Right cardiac atrium (tissue), 5 donors: ENCODE data around the gene CNN2. TPM values are rescaled to one million over a fixed set of nuclear protein-coding genes. Genes with fewer than 3 reads are reported as not detected.

Experiments
- ATAC-seq, 2 donors: fragments of 200-7000 bp; cut with Tn5 transposase; one replicate each; pipeline versions ENCODE4 v1.8.0 to v1.9.1; 2020; ENCODE audit warnings: moderate library complexity in 2 of 2, mild to moderate bottlenecking in 1 of 2
- DNase-seq, 3 donors: peaks; one replicate each; pipeline ENCODE4 v3.0.0-alpha.2; 2020
- H3K27ac ChIP-seq: one replicate; pipeline ENCODE4 v1.5.1; 2013; ENCODE audit warnings: mild to moderate bottlenecking, low read length, control low read depth, moderate library complexity
- H3K27me3 ChIP-seq: one replicate; pipeline ENCODE4 v1.6.1; 2013; ENCODE audit not compliant: control insufficient read depth, insufficient read depth
- H3K4me1 ChIP-seq: one replicate; pipeline ENCODE4 v1.6.1; 2013; ENCODE audit warnings: low read length; ENCODE audit not compliant: control insufficient read depth, insufficient read depth
- H3K4me3 ChIP-seq: one replicate; pipeline ENCODE4 v1.5.1; 2013; ENCODE audit warnings: low read length, control low read depth
- H3K9me3 ChIP-seq: one replicate; pipeline ENCODE4 v1.6.1; 2013; ENCODE audit warnings: low read length; ENCODE audit not compliant: control insufficient read depth
- WGBS: extraction: QIAGEN DNeasy Blood & Tissue Kit; methylation state at CpG from one replicate; pipeline ENCODE4 v1.1.7; 2013; 5-methylcytosine and 5-hydroxymethylcytosine counted together
- intact Hi-C, 4 donors: fragments of 100-400 bp; cut with DNase I; formaldehyde crosslinking; loops; one replicate each; pipeline versions ENCODE4 v1.11.0 to v1.14.0; 2022 to 2023
- polyA plus RNA-seq: library from polyadenylated mRNA; stranded (reverse); fragments of 200-250 nt; gene quantifications from one replicate; pipeline ENCODE4 v1.2.3, GENCODE V29; 2013
- total RNA-seq, 4 donors: library from RNA; stranded (reverse); fragmentation: NEBNext Ultra II Directional; extraction: Animal tissue kit (Norgen Biotek cat#: 25700); gene quantifications; one replicate each; pipeline ENCODE4 v1.2.1, GENCODE V29; 2021
- donor health status: healthy with polysubstance abuse.
- donor health status: DM: no; HTN: yes; CAD: no.
- donor health status: DM: no; HTN: no; CAD: no.
- donor health status: DM: no; HTN: yes; CAD: no; lungs with severe emphysema.
- donor health status: DM: yes; HTN: yes; CAD: no.

The CNN2 gene
- total and polyA plus RNA-seq, 5 donors = 52.1 to 75.9 (median 59.9) TPM

- Histone ChIP-seq H3K9me3 (no peaks in the 10 kb centered on the region), H3K4me1 (no peaks in the 10 kb centered on the region), H3K4me3 (no peak overlapping the region), H3K27ac (no peak overlapping the region), H3K27me3 (no peaks in the 10 kb centered on the region)
- 88% methylated on average over 15 of the region's 15 CpGs for WGBS
- DNase-seq = peak in 1 of 3 donors; percentile 36
- ATAC-seq = no peak
- intact Hi-C loops = loop anchor here in 2 of 4 donors (10.0 kb wide), 2 partner anchors 214 to 224 kb away; no protein-coding TSS in a partner anchor
Observed at GRCh38 chr19:988510-988909, 37.9 kb upstream of the CNN2 start.

GRCh38 chr19:989381-990081 is 36.9 kb upstream of the CNN2 start:
- DNase-seq (peak in 2 of 3 donors; percentile 44 to 49), ATAC-seq (no peak)
- intact Hi-C loops = loop anchor here in 2 of 4 donors (10.0 kb wide), 2 partner anchors 215 to 225 kb away; no protein-coding TSS in a partner anchor
- H3K4me1 ChIP-seq = no peaks in the 10 kb centered on the region
- H3K27me3 ChIP-seq = no peaks in the 10 kb centered on the region
- H3K9me3 ChIP-seq = no peaks in the 10 kb centered on the region
- H3K4me3 ChIP-seq = no peak overlapping the region
- H3K27ac ChIP-seq = no peak overlapping the region
- 85% methylated on average over 25 of the region's 25 CpGs for WGBS

- H3K27me3 ChIP-seq = no peaks in the 10 kb centered on the region
- no peak overlapping the region for H3K27ac ChIP-seq
- no peak overlapping the region for H3K4me3 ChIP-seq
- WGBS = 83% methylated on average over 27 of the region's 27 CpGs
- ATAC-seq (no peak), DNase-seq (peak in 2 of 3 donors; percentile 47 to 61)
- intact Hi-C loops = no loop called here
- H3K9me3 ChIP-seq = no peaks in the 10 kb centered on the region
- H3K4me1 ChIP-seq = no peaks in the 10 kb centered on the region
Observed at GRCh38 chr19:990119-990571, 36.3 kb upstream of the CNN2 start.

- Histone ChIP-seq H3K27me3 (no peaks in the 10 kb centered on the region), H3K27ac (no peak overlapping the region), H3K9me3 (no peaks in the 10 kb centered on the region), H3K4me1 (no peaks in the 10 kb centered on the region), H3K4me3 (no peak overlapping the region)
- no peak for ATAC-seq
- 93% methylated on average over 23 of the region's 23 CpGs for WGBS
- intact Hi-C loops = no loop called here
- peak in 2 of 3 donors; percentile 50 to 59 for DNase-seq
Observed at GRCh38 chr19:990746-991145, 35.7 kb upstream of the CNN2 start.

DNA sequence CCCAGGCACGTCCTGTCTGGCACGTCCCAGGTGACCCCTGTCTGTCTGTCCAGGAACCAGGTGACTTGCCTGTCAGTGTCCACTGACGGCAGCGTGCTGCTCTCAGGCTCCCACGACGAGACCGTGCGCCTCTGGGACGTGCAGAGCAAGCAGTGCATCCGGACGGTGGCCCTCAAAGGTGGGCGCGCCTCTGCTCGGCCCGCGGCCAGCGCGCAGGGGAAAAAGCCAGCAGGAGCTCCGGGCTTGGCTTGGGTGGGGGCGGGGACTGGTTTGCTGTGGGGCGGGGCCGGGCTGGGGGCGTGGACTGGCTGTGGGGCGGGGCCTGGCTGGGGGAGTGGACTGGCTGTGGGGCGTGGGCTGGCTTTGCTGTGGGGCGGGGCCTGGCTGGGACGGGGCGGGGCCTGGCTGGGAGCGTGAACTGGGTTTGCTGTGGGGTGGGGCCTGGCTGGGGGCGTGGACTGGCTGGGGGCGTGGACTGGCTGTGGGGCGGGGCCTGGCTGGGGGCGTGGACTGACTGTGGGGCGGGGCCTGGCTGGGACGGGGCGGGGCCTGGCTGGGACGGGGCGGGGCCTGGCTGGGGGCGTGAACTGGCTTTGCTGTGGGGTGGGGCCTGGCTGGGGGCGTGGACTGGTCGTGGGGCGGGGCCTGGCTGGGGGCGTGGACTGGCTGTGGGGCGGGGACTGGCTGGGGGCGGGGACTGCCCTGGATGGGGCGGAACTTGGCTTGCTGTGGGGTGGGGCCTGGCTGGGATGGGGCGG is 35.1 kb upstream of the CNN2 start:
- ATAC-seq (peak; percentile 7 to 48), DNase-seq (peak in 2 of 3 donors; percentile 57 to 76)
- Histone ChIP-seq H3K27me3 (no peaks in the 10 kb centered on the region), H3K9me3 (no peaks in the 10 kb centered on the region), H3K4me3 (no peak overlapping the region), H3K27ac (no peak overlapping the region), H3K4me1 (no peaks in the 10 kb centered on the region)
- WGBS = 82% methylated on average over 45 of the region's 47 CpGs
- intact Hi-C loops = no loop called here

GRCh38 chr19:991932-992669 is 34.3 kb upstream of the CNN2 start:
- Histone ChIP-seq H3K27ac (no peak overlapping the region), H3K4me1 (no peaks in the 10 kb centered on the region), H3K27me3 (no peaks in the 10 kb centered on the region), H3K4me3 (no peak overlapping the region), H3K9me3 (no peaks in the 10 kb centered on the region)
- no peak for ATAC-seq
- peak in 2 of 3 donors; percentile 51 to 60 for DNase-seq
- 93% methylated on average over 42 of the region's 42 CpGs for WGBS
- intact Hi-C loops = no loop called here

- ATAC-seq (no peak), DNase-seq (no peak)
- intact Hi-C loops = no loop called here
- 88% methylated on average over 13 of the region's 13 CpGs for WGBS
- Histone ChIP-seq H3K4me3 (no peak overlapping the region), H3K4me1 (no peaks in the 10 kb centered on the region), H3K9me3 (no peaks in the 10 kb centered on the region), H3K27me3 (no peaks in the 10 kb centered on the region), H3K27ac (no peak overlapping the region)
Observed at GRCh38 chr19:992670-993055, 33.7 kb upstream of the CNN2 start.

GRCh38 chr19:993361-993830 is 33.0 kb upstream of the CNN2 start:
- no peaks in the 10 kb centered on the region for H3K4me1 ChIP-seq
- no peaks in the 10 kb centered on the region for H3K9me3 ChIP-seq
- 88% methylated on average over 17 of the region's 17 CpGs for WGBS
- H3K4me3 ChIP-seq = no peak overlapping the region
- H3K27ac ChIP-seq = no peak overlapping the region
- H3K27me3 ChIP-seq = no peaks in the 10 kb centered on the region
- ATAC-seq = no peak
- peak in 1 of 3 donors; percentile 29 for DNase-seq
- intact Hi-C loops = no loop called here

GRCh38 chr19:993831-994393 is 32.5 kb upstream of the CNN2 start:
- no peaks in the 10 kb centered on the region for H3K27me3 ChIP-seq
- WGBS = 90% methylated on average over 43 of the region's 43 CpGs

GRCh38 chr19:994516-994915 is 31.9 kb upstream of the CNN2 start:
- DNase-seq = peak in 2 of 3 donors; percentile 43 to 53
- H3K27me3 ChIP-seq = no peaks in the 10 kb centered on the region
- intact Hi-C loops = no loop called here
- no peak overlapping the region for H3K27ac ChIP-seq
- 95% methylated on average over 18 of the region's 18 CpGs for WGBS
- H3K4me1 ChIP-seq = no peaks in the 10 kb centered on the region
- no peak for ATAC-seq
- no peaks in the 10 kb centered on the region for H3K9me3 ChIP-seq
- no peak overlapping the region for H3K4me3 ChIP-seq

More at GRCh38 chr19:993831-994393, 32.5 kb upstream of the CNN2 start:
- peak in 2 of 3 donors; percentile 58 to 61 for DNase-seq
- no peak for ATAC-seq
- no peaks in the 10 kb centered on the region for H3K4me1 ChIP-seq
- intact Hi-C loops = no loop called here
- H3K27ac ChIP-seq = no peak overlapping the region
- H3K9me3 ChIP-seq = no peaks in the 10 kb centered on the region
- H3K4me3 ChIP-seq = no peak overlapping the region
